ACC112 (cell line): ENCODE measurements around the gene OSBPL10.

Source experiments
- H2AFZ ChIP-seq: fragments of 200-600 bp; sonication (generic); one replicate; pipeline ENCODE4 v1.6.0; 2017; ENCODE audit warnings: antibody characterized with exemption, low read length; ENCODE audit not compliant: unreplicated experiment
- H3K27ac ChIP-seq: fragments of 200-600 bp; sonication (generic); 2 replicates; pipeline ENCODE4 v1.5.1; 2014; ENCODE audit warnings: low read depth, mild to moderate bottlenecking, antibody characterized with exemption, low read length, moderate library complexity
- H3K27me3 ChIP-seq: fragments of 200-600 bp; sonication (generic); 2 replicates; pipeline ENCODE4 v1.6.1; 2014; ENCODE audit warnings: mild to moderate bottlenecking, antibody characterized with exemption, low read length, moderate library complexity, mixed read lengths; ENCODE audit not compliant: insufficient read depth
- H3K36me3 ChIP-seq: fragments of 200-600 bp; sonication (generic); 2 replicates; pipeline ENCODE4 v1.6.1; 2016; ENCODE audit warnings: mild to moderate bottlenecking, antibody characterized with exemption, low read length, moderate library complexity, mixed read lengths; ENCODE audit not compliant: insufficient read depth
- H3K4me1 ChIP-seq: fragments of 200-600 bp; sonication (generic); one replicate; pipeline ENCODE4 v1.6.1; 2016; ENCODE audit warnings: low read length, mixed read lengths; ENCODE audit not compliant: insufficient read depth, unreplicated experiment, control insufficient read depth
- H3K4me3 ChIP-seq: fragments of 200-600 bp; sonication (generic); 2 replicates; pipeline ENCODE4 v1.5.1; 2014; ENCODE audit warnings: mild to moderate bottlenecking, low read depth, low read length
- H3K79me2 ChIP-seq: fragments of 200-600 bp; sonication (generic); one replicate; pipeline ENCODE4 v1.6.0; 2016; ENCODE audit warnings: low read length; ENCODE audit not compliant: control insufficient read depth, unreplicated experiment, insufficient read depth

Gene OSBPL10

GRCh38 chr3:31959251-31959650, 21.8 kb downstream of the OSBPL10 start:
- peaks cover 30% of the 10 kb centered on the region for H3K79me2 ChIP-seq
- H2AFZ ChIP-seq = peak overlapping the region; percentile 89
- peak overlapping the region; percentile 68 for H3K27ac ChIP-seq
- H3K4me1 ChIP-seq = peaks cover 42% of the 10 kb centered on the region
- no peaks in the 10 kb centered on the region for H3K36me3 ChIP-seq
- no peaks in the 10 kb centered on the region for H3K27me3 ChIP-seq
- H3K4me3 ChIP-seq = peak overlapping the region; percentile 77

GRCh38 chr3:31958701-31959152, 22.3 kb downstream of the OSBPL10 start:
- Histone ChIP-seq H3K27ac (no peak overlapping the region), H3K27me3 (no peaks in the 10 kb centered on the region), H2AFZ (peak overlapping the region; percentile 89), H3K36me3 (no peaks in the 10 kb centered on the region), H3K79me2 (peaks cover 24% of the 10 kb centered on the region), H3K4me3 (no peak overlapping the region), H3K4me1 (peaks cover 42% of the 10 kb centered on the region)

GRCh38 chr3:31957106-31957505, 24.0 kb downstream of the OSBPL10 start:
- Histone ChIP-seq H3K36me3 (no peaks in the 10 kb centered on the region), H3K4me3 (no peak overlapping the region), H3K4me1 (peaks cover 30% of the 10 kb centered on the region), H3K27ac (peak overlapping the region; percentile 28; the same call in 1 of the 2 replicates), H2AFZ (no peak overlapping the region), H3K27me3 (no peaks in the 10 kb centered on the region), H3K79me2 (peaks cover 24% of the 10 kb centered on the region)

DNA sequence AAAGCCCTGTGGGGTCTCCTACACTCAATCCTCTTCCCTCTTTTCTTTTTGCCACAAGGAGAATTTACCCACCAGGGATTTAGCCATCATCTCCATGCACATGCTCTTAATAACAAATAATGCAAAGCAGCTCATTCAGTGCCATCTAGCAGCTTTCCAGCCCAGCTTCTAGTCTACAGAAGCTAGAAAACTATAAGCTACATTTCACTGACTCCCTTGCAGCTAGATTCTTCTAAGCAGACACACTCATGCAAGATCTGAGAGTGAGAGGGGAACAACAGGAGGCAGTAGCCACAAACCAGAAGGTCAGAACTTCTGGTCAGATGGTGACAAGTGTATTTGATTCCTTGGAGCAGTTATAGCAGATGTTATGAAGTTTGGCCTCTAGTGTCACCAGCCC, 25.5 kb downstream of the OSBPL10 start:
- Histone ChIP-seq H2AFZ (no peak overlapping the region), H3K27me3 (no peaks in the 10 kb centered on the region), H3K4me3 (no peak overlapping the region), H3K36me3 (no peaks in the 10 kb centered on the region), H3K27ac (no peak overlapping the region), H3K79me2 (peaks cover 24% of the 10 kb centered on the region), H3K4me1 (peaks cover 22% of the 10 kb centered on the region)

DNA sequence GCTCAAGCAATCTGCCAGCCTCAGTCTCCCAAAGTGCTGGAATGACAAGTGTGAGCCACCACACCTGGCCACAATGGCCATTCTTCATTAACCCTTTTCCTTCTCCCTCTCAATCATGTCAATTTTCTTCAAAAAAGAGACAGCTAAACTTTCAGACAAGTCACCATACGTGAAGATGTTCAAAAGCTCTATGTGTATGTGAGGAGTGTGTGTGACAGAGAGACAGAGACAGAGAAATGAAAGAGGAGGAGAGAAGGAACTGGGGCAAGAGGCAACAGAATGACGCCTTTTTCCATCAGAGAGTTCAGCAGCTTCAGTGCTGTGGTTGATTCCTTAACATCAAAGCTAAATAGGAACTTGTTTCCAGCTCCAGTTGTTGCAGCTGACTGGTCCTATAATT, 27.4 kb downstream of the OSBPL10 start:
- no peak overlapping the region for H3K4me3 ChIP-seq
- H3K4me1 ChIP-seq = peaks cover 5% of the 10 kb centered on the region
- H3K27ac ChIP-seq = no peak overlapping the region
- no peaks in the 10 kb centered on the region for H3K36me3 ChIP-seq
- no peak overlapping the region for H2AFZ ChIP-seq
- no peaks in the 10 kb centered on the region for H3K27me3 ChIP-seq
- H3K79me2 ChIP-seq = peaks cover 7% of the 10 kb centered on the region

GRCh38 chr3:31953091-31953490, 28.0 kb downstream of the OSBPL10 start:
- Histone ChIP-seq H3K36me3 (no peaks in the 10 kb centered on the region), H3K4me1 (peaks cover 4% of the 10 kb centered on the region), H3K4me3 (no peak overlapping the region), H3K27ac (no peak overlapping the region), H3K27me3 (no peaks in the 10 kb centered on the region), H3K79me2 (peaks cover 6% of the 10 kb centered on the region), H2AFZ (no peak overlapping the region)

DNA sequence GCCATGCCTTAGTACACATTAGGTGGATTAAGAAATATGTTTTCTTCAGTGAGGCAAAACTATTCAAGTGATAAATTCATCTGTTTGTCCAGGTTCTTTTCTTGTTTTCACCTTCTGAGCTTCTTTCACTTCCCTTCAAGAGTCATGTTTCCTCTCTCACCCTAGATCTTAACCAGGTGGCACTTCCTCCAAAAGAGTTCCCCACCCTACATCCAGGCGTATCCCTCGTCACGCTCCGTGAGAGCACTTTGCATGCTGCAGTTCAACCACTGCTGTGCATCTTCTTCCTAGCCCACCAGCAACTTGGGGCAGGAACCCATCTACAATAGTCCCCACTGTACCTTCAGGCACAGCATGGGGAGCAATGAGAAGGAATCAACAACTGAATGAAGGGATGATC, 28.9 kb downstream of the OSBPL10 start:
- H3K79me2 ChIP-seq = peaks cover 6% of the 10 kb centered on the region
- H3K27ac ChIP-seq = no peak overlapping the region
- H3K27me3 ChIP-seq = no peaks in the 10 kb centered on the region
- H2AFZ ChIP-seq = no peak overlapping the region
- no peak overlapping the region for H3K4me3 ChIP-seq
- H3K36me3 ChIP-seq = no peaks in the 10 kb centered on the region
- peaks cover 1% of the 10 kb centered on the region for H3K4me1 ChIP-seq

DNA sequence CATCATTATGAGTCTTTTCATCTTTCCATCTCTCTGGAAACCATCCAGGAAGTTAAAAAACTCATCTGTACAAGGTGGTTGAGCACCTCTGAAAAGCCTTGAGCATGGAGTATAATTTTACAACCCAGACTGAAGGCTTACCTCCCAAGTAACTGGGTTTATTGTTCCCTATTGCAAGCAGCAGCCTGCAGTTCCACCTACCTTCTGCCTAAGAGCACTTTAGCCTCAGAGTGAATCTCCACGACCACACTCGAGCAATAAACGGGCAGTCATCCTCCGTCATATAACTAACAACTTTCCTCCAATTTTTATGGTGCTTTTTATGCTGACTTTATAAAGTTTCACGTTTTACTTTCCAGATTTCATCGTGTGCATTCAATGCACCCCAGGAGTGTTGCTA, 32.8 kb downstream of the OSBPL10 start:
- Histone ChIP-seq H3K4me1 (peaks cover 19% of the 10 kb centered on the region), H3K79me2 (peaks cover 5% of the 10 kb centered on the region), H3K27ac (no peak overlapping the region), H2AFZ (no peak overlapping the region), H3K27me3 (no peaks in the 10 kb centered on the region), H3K36me3 (no peaks in the 10 kb centered on the region), H3K4me3 (no peak overlapping the region)

DNA sequence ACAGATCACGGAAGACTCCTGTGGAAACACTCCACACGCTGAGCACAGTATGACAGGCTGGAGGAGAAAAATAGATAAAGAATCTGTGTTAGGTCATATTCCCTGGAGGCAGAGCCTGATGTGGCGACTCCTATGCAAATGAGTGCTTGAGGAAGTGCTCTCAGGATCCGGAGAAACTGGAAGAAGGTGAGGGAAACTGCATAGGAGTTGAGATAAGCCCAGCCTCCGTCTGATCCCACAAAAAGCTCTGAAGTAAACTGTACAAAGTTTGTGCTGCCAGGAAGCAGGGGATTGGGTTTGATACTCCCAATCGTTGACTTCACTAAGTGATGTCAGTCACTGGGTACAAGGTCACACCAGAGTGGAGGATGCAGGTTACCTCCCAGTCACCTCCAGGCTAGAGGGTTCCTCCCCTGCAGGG, 33.4 kb downstream of the OSBPL10 start:
- Histone ChIP-seq H3K79me2 (peaks cover 5% of the 10 kb centered on the region), H3K36me3 (no peaks in the 10 kb centered on the region), H3K4me1 (peaks cover 19% of the 10 kb centered on the region), H3K27me3 (no peaks in the 10 kb centered on the region), H3K27ac (no peak overlapping the region), H3K4me3 (no peak overlapping the region), H2AFZ (no peak overlapping the region)

DNA sequence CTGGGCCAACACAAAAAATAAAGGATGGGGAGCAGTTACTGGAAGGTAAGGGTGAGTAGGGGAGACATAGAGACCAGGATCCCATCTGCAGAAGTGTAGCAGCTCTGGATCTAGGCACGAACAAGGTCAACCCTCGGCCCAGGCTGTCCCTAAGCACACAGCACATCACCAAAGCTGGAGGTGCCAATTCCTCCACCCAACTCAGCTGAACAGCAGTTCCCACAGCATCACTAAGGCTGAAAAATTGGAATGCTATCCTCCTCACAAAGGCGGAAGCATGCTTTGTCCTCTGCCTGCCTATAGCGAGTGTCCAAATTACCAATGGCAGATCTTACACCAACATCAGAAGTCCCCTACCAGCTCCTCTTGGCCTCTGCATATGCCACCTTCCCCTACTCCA, 33.9 kb downstream of the OSBPL10 start:
- Histone ChIP-seq H2AFZ (no peak overlapping the region), H3K27me3 (no peaks in the 10 kb centered on the region), H3K79me2 (peaks cover 5% of the 10 kb centered on the region), H3K36me3 (no peaks in the 10 kb centered on the region), H3K4me1 (peaks cover 19% of the 10 kb centered on the region), H3K4me3 (no peak overlapping the region), H3K27ac (no peak overlapping the region)

GRCh38 chr3:31946484-31947081, 34.5 kb downstream of the OSBPL10 start:
- H3K79me2 ChIP-seq = peaks cover 5% of the 10 kb centered on the region
- no peak overlapping the region for H2AFZ ChIP-seq
- peaks cover 19% of the 10 kb centered on the region for H3K4me1 ChIP-seq
- H3K4me3 ChIP-seq = no peak overlapping the region
- no peaks in the 10 kb centered on the region for H3K27me3 ChIP-seq
- H3K36me3 ChIP-seq = no peaks in the 10 kb centered on the region
- H3K27ac ChIP-seq = no peak overlapping the region
